H1 (cell line): ENCODE data around the gene TMEM134. TPM values are rescaled to one million over a fixed set of nuclear protein-coding genes. Genes with fewer than 3 reads are reported as not detected.
"Not testable (repeated sequence)": the region's sequence is repeated elsewhere in the genome, so short reads cannot be mapped to it uniquely, and the experiment has no call there.

Experiments
- CTCF ChIA-PET: fragments of 300-600 bp; sonication (Branson Sonifier 250); formaldehyde crosslinking; loops from one replicate; lab custom pipeline; 2021; ENCODE audit not compliant: partially characterized antibody; lab: Charles Lee
- POLR2A ChIA-PET: fragments of 300-600 bp; sonication (Branson Sonifier 250); formaldehyde crosslinking; loops from one replicate; lab custom pipeline; 2021; ENCODE audit warnings: inconsistent platforms; ENCODE audit not compliant: partially characterized antibody; lab: Charles Lee
- DNase-seq, 2 experiments: peaks; one replicate each; pipeline versions ENCODE4 v3.0.0 to v3.0.0-alpha.2; 2010 to 2022; ENCODE audit warnings: low spot score in 2 of 2, low read depth in 1 of 2, mixed read lengths in 1 of 2
- FAIRE-seq: peaks from 2 replicates; lab custom pipeline; 2011; peaks lifted over from hg19 to GRCh38; lab: Jason Lieb, UNC
- H2AFZ ChIP-seq: 2 replicates; pipeline ENCODE4 v1.8.1; 2012; ENCODE audit warnings: low read length, inconsistent platforms
- H2AK5ac ChIP-seq: 2 replicates; pipeline ENCODE4 v1.6.1; 2013; ENCODE audit warnings: low read depth, low read length
- H2BK120ac ChIP-seq: replicated peaks from 2 replicates; pipeline ENCODE3; 2013; ENCODE audit warnings: low read depth, low read length, inconsistent platforms
- H2BK12ac ChIP-seq: 2 replicates; pipeline ENCODE4 v1.6.1; 2013; ENCODE audit warnings: low read depth, low read length
- H2BK15ac ChIP-seq: 2 replicates; pipeline ENCODE4 v1.6.1; 2013; ENCODE audit warnings: low read length
- H2BK20ac ChIP-seq: 2 replicates; pipeline ENCODE4 v1.6.1; 2013; ENCODE audit warnings: low read length
- H2BK5ac ChIP-seq: 2 replicates; pipeline ENCODE4 v1.6.1; 2013; ENCODE audit warnings: low read depth, low read length
- H3K14ac ChIP-seq: 2 replicates; pipeline ENCODE4 v1.6.1; 2013; ENCODE audit warnings: inconsistent platforms; ENCODE audit not compliant: insufficient read length
- H3K18ac ChIP-seq: 2 replicates; pipeline ENCODE4 v1.6.1; 2013; ENCODE audit warnings: low read length; ENCODE audit errors: extremely low read depth
- H3K23ac ChIP-seq: 2 replicates; pipeline ENCODE4 v1.6.1; 2013; ENCODE audit warnings: inconsistent platforms; ENCODE audit not compliant: insufficient read length
- H3K23me2 ChIP-seq: 2 replicates; pipeline ENCODE4 v1.6.1; 2013; ENCODE audit warnings: low read depth, low read length
- H3K27ac ChIP-seq: 2 replicates; pipeline ENCODE4 v1.6.1; 2011; ENCODE audit warnings: low read depth, low read length, inconsistent platforms
- H3K27me3 ChIP-seq, 4 experiments: replicated peaks in 1 of 4; 1 replicate in 1 of 4; 2 replicates in 3 of 4; pipeline versions ENCODE4 v1.6.1 to v1.8.1; 2011 to 2013; ENCODE audit warnings: low read length in 3 of 4, mild to moderate bottlenecking in 3 of 4, inconsistent platforms in 2 of 4, mixed read lengths in 2 of 4, moderate library complexity in 1 of 4; ENCODE audit not compliant: control insufficient read depth in 3 of 4, insufficient read depth in 3 of 4; ENCODE audit errors: extremely low read depth in 1 of 4
- H3K36me3 ChIP-seq, 4 experiments: 2 replicates each; pipeline versions ENCODE4 v1.6.1 to v1.8.1; 2011 to 2013; ENCODE audit warnings: mild to moderate bottlenecking in 4 of 4, low read length in 3 of 4, moderate library complexity in 2 of 4, control low read depth in 1 of 4, inconsistent platforms in 1 of 4; ENCODE audit not compliant: insufficient read depth in 4 of 4, control insufficient read depth in 2 of 4
- H3K4ac ChIP-seq: replicated peaks from 2 replicates; pipeline ENCODE3; 2013; ENCODE audit warnings: low read length, low read depth, mixed read lengths, inconsistent platforms; ENCODE audit not compliant: insufficient read length
- H3K4me1 ChIP-seq, 4 experiments: replicated peaks in 1 of 4; 1 replicate in 1 of 4; 2 replicates in 3 of 4; pipeline versions ENCODE4 v1.6.1 to v1.8.1; 2011 to 2013; ENCODE audit warnings: low read length in 3 of 4, inconsistent platforms in 2 of 4, mixed read lengths in 1 of 4; ENCODE audit not compliant: insufficient read depth in 4 of 4, control insufficient read depth in 3 of 4
- H3K4me2 ChIP-seq, 2 experiments: 2 replicates each; pipeline versions ENCODE4 v1.6.1 to v1.8.1; 2011 to 2013; ENCODE audit warnings: low read depth in 2 of 2, low read length in 2 of 2, control low read depth in 1 of 2, inconsistent platforms in 1 of 2, mild to moderate bottlenecking in 1 of 2; ENCODE audit not compliant: insufficient read depth in 1 of 2
- H3K4me3 ChIP-seq, 4 experiments: fragments of 200-600, 300-600 bp in 1 of 4; sonication (generic), shearing (Covaris generic), sonication (Bioruptor Twin) in 1 of 4; 2 replicates each; pipeline versions ENCODE4 v1.5.1 to v1.8.1; 2011 to 2016; ENCODE audit warnings: low read length in 4 of 4, low read depth in 3 of 4, control low read depth in 2 of 4, inconsistent platforms in 2 of 4, mild to moderate bottlenecking in 2 of 4, mixed read lengths in 1 of 4, moderate library complexity in 1 of 4; ENCODE audit not compliant: insufficient read depth in 2 of 4; ENCODE audit errors: extremely low read depth in 1 of 4
- H3K56ac ChIP-seq: replicated peaks from 2 replicates; pipeline ENCODE3; 2013; ENCODE audit warnings: low read depth, mild to moderate bottlenecking, mixed read lengths, low read length, inconsistent platforms; ENCODE audit not compliant: insufficient read length
- H3K79me1 ChIP-seq: 2 replicates; pipeline ENCODE4 v1.6.1; 2013; ENCODE audit warnings: low read depth, low read length, control low read depth
- H3K79me2 ChIP-seq, 2 experiments: 2 replicates each; pipeline versions ENCODE4 v1.6.1 to v1.8.1; 2012 to 2013; ENCODE audit warnings: low read length in 2 of 2, mild to moderate bottlenecking in 2 of 2, inconsistent platforms in 1 of 2; ENCODE audit not compliant: insufficient read depth in 2 of 2, control insufficient read depth in 1 of 2
- H3K9ac ChIP-seq, 4 experiments: replicated peaks in 1 of 4; 1 replicate in 1 of 4; 2 replicates in 3 of 4; pipeline versions ENCODE4 v1.6.1 to v1.8.1; 2011 to 2013; ENCODE audit warnings: low read depth in 3 of 4, low read length in 3 of 4, control low read depth in 2 of 4, mild to moderate bottlenecking in 2 of 4, moderate library complexity in 2 of 4, inconsistent platforms in 1 of 4; ENCODE audit errors: extremely low read depth in 1 of 4
- H3K9me3 ChIP-seq, 2 experiments: 2 replicates each; pipeline versions ENCODE4 v1.6.1 to v1.8.1; 2012 to 2013; ENCODE audit warnings: mild to moderate bottlenecking in 2 of 2, moderate library complexity in 2 of 2, control low read depth in 1 of 2, inconsistent platforms in 1 of 2, low read depth in 1 of 2, low read length in 1 of 2, mixed read lengths in 1 of 2; ENCODE audit not compliant: insufficient read depth in 2 of 2
- H4K20me1 ChIP-seq, 2 experiments: replicated peaks in 1 of 2; 2 replicates each; pipeline versions ENCODE3 to v1.8.1; 2011 to 2013; ENCODE audit warnings: inconsistent platforms in 2 of 2, low read length in 2 of 2, mild to moderate bottlenecking in 1 of 2; ENCODE audit not compliant: insufficient read depth in 2 of 2, control insufficient read depth in 1 of 2
- H4K5ac ChIP-seq: 2 replicates; pipeline ENCODE4 v1.6.1; 2013; ENCODE audit warnings: low read length, low read depth, mixed read lengths, inconsistent platforms; ENCODE audit not compliant: insufficient read length
- H4K8ac ChIP-seq: 2 replicates; pipeline ENCODE4 v1.8.0; 2013; ENCODE audit warnings: mild to moderate bottlenecking, moderate library complexity, low read length, inconsistent platforms; ENCODE audit not compliant: insufficient read depth; ENCODE audit errors: extremely low read depth
- H4K91ac ChIP-seq: replicated peaks from 2 replicates; pipeline ENCODE3; 2013; ENCODE audit warnings: low read length, mixed read lengths, inconsistent platforms; ENCODE audit not compliant: insufficient read length
- whole genome bisulfite sequencing, 2 experiments: shearing (Covaris generic) in 1 of 2; methylation state at CpG; one replicate each; pipeline versions ENCODE4 v1.1.6 to v1.1.7; 2013 to 2015; ENCODE audit warnings: low lambda C conversion rate in 2 of 2, mixed read lengths in 2 of 2, inconsistent platforms in 1 of 2, low coverage in 1 of 2, missing lambda C conversion rate in 1 of 2; ENCODE audit not compliant: insufficient replicate concordance in 2 of 2, insufficient coverage in 1 of 2, insufficient read length in 1 of 2; ENCODE audit errors: extremely low coverage in 1 of 2, missing lambda C conversion rate in 1 of 2; 5-methylcytosine and 5-hydroxymethylcytosine counted together
- polyA plus RNA-seq, 7 experiments: library from polyadenylated mRNA; depleted of rRNA in 3 of 7; stranded (reverse) in 5 of 7; unstranded in 2 of 7; fragments of >200 nt in 5 of 7; fragments of 200-250 nt in 2 of 7; gene quantifications; 1 replicate in 5 of 7; 2 replicates in 1 of 7; 4 replicates in 1 of 7; pipeline versions ENCODE4 v1.2.1 to v1.2.3, GENCODE V29; 2011 to 2013; ENCODE audit warnings: missing spikeins in 2 of 7, mixed read lengths in 2 of 7
- total RNA-seq: library from RNA; stranded (reverse); fragmentation: NEBNext Ultra II Directional; extraction: Animal tissue kit (Norgen Biotek cat#: 25700); gene quantifications from 2 replicates; pipeline ENCODE4 v1.2.1, GENCODE V29; 2021

The TMEM134 gene
- total and polyA plus RNA-seq, 2 of the 8 experiments (the other 6 are each of a cell fraction or from before 2014, with no cell fraction given): 32.4 to 229 TPM

DNA sequence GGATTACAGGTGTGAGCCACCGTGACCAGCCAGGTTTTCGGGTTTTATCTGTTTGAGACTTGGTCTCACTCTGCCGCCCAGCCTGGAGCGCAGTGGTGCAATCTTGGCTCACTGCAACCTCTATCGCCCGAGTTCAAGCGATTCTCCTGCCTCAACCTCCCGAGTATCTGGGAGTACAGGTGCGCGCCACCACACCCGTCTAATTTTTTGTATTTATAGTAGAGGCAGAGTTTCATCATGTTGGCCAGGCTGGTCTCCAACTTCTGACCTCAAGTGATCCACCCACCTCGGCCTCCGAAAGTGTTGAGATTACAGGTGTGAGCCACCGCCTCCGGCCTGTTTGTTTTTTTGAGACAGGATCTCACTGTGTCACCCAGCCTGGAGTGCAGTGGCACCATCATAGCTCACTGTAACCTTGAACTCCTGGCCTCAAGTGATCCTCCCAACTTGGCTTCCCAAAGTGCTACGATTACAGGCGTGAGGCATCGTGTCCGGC lies 41.6 kb downstream of the TMEM134 start:
- H3K79me1 ChIP-seq, H2AK5ac ChIP-seq, H2BK20ac ChIP-seq, H4K5ac ChIP-seq, H4K8ac ChIP-seq, H3K79me2 ChIP-seq, DNase-seq, H2BK120ac ChIP-seq, H3K36me3 ChIP-seq, H3K56ac ChIP-seq, H3K27ac ChIP-seq, H3K14ac ChIP-seq, H4K91ac ChIP-seq, H2BK12ac ChIP-seq, H3K27me3 ChIP-seq, FAIRE-seq, H3K23ac ChIP-seq, H3K4ac ChIP-seq, H3K18ac ChIP-seq, H4K20me1 ChIP-seq, H3K9me3 ChIP-seq: not testable (repeated sequence)
- Histone ChIP-seq H3K9ac (peak overlapping the region in 1 of 4 experiments; percentile 26; a peak in 1 of 7 replicates), H3K4me3 (peak overlapping the region; percentile 66 to 98 (median 90)), H2AFZ (peak overlapping the region; percentile 34; the same call in 1 of the 2 replicates), H3K4me2 (peak overlapping the region; percentile 60 to 96), H2BK15ac (peak overlapping the region; percentile 72; the same call in 1 of the 2 replicates), H3K23me2 (peaks cover 10% of the 10 kb centered on the region), H2BK5ac (peak overlapping the region; percentile 77; the same call in 1 of the 2 replicates), H3K4me1 (peaks cover 0 to 12% (median 4%) of the 10 kb centered on the region in 4 experiments; a peak in 6 of 7 replicates)
- 93% methylated on average over 19 of the region's 19 CpGs; no CpG with 5 or more reads in 1 of the 2 experiments for WGBS, 2 experiments
- ChIA-PET CTCF (interaction anchor here (1.8 kb wide), 1 partner anchor 26 kb away, joined by 5 read pairs; the partner anchor contains the start of gene PPP1CA), POLR2A (interaction anchor here (1.1 to 3.9 kb wide), 8 partner anchors 8 to 43 kb away, joined by 3 to 37 read pairs (median 4); partner anchors contain the start of genes GPR152, PTPRCAP and TMEM134)
